Gastrocnemius medialis (tissue), 4 donors: Measurements from ENCODE around the gene CCDC92. TPM values are rescaled to one million over a fixed set of nuclear protein-coding genes. Genes with fewer than 3 reads are reported as not detected.

Experiments used
- ATAC-seq, 2 donors: fragments of 150-250 bp; one replicate each; pipeline ENCODE4 v1.9.1; 2016
- DNase-seq, 2 donors: peaks; one replicate each; pipeline ENCODE4 v3.0.0-alpha.2; 2019
- H3K27ac ChIP-seq, 4 donors: fragments of 200-600 bp; sonication (generic); 1 replicate in 1 of 4; 2 replicates in 3 of 4; pipeline ENCODE4 v1.5.1; 2016 to 2018; ENCODE audit warnings: mild to moderate bottlenecking in 2 of 4, moderate library complexity in 1 of 4
- H3K27me3 ChIP-seq, 3 donors: fragments of 200-600 bp; sonication (generic) in 2 of 3; 1 replicate in 1 of 3; 2 replicates in 2 of 3; pipeline versions ENCODE4 v1.5.1 to v1.6.0; 2016 to 2019; ENCODE audit warnings: mild to moderate bottlenecking in 1 of 3, moderate library complexity in 1 of 3
- H3K36me3 ChIP-seq, 2 donors: fragments of 200-600 bp; sonication (generic) in 1 of 2; one replicate each; pipeline ENCODE4 v1.5.1; 2017 to 2018
- H3K4me1 ChIP-seq, 2 donors: fragments of 200-600 bp; sonication (generic) in 1 of 2; one replicate each; pipeline ENCODE4 v1.5.1; 2016 to 2017; ENCODE audit warnings: mild to moderate bottlenecking in 2 of 2
- H3K4me3 ChIP-seq, 4 donors: fragments of 200-600 bp; sonication (generic) in 3 of 4; 1 replicate in 1 of 4; 2 replicates in 3 of 4; pipeline ENCODE4 v1.5.1; 2016 to 2019; ENCODE audit warnings: mild to moderate bottlenecking in 2 of 4
- H3K9me3 ChIP-seq, 3 donors: fragments of 200-600 bp; sonication (generic) in 2 of 3; 1 replicate in 1 of 3; 2 replicates in 2 of 3; pipeline ENCODE4 v1.5.1; 2016 to 2019
- CTCF ChIP-seq, 5 experiments: fragments of 450-650 bp in 3 of 5; fragments of 200-600 bp in 2 of 5; sonication (generic) in 2 of 5; IDR thresholded peaks in 4 of 5; conservative IDR thresholded peaks in 1 of 5; 1 replicate in 4 of 5; 2 replicates in 1 of 5; pipeline ENCODE4 v1.5.1; 2016 to 2019; ENCODE audit warnings: antibody characterized with exemption in 5 of 5, mild to moderate bottlenecking in 3 of 5, moderate library complexity in 3 of 5
- POLR2A ChIP-seq, 2 donors: fragments of 450-650 bp; IDR thresholded peaks; one replicate each; pipeline ENCODE4 v1.6.1; 2017; ENCODE audit warnings: antibody characterized with exemption in 2 of 2, mild to moderate bottlenecking in 2 of 2, moderate library complexity in 2 of 2
- in situ Hi-C, 4 donors: fragments of 200-750 bp; cut with MboI; loops; one replicate each; pipeline versions ENCODE4 v1.15.0 to v1.8.0; 2017; ENCODE audit warnings: low sequenced_read_pairs in 4 of 4
- intact Hi-C: fragments of 100-400 bp; cut with DNase I; formaldehyde crosslinking; loops from one replicate; pipeline ENCODE4 v1.15.1; 2023; ENCODE audit warnings: low total_unique reads
- total RNA-seq, 4 donors: library from RNA; depleted of rRNA; stranded (reverse); fragments of >200 nt; gene quantifications; one replicate each; pipeline versions ENCODE4 v1.1.0 to v1.2.3, GENCODE V29; 2016

CCDC92 gene
- total RNA-seq, 4 donors from 2014 or later, result 21.1 to 29.1 (median 23.7) TPM

- intact Hi-C loops, result no loop called here
- H3K27ac ChIP-seq, result no peak overlapping the region
- in situ Hi-C loops, result no loop called here
- no peak overlapping the region for H3K4me3 ChIP-seq
- H3K36me3 ChIP-seq, result peaks cover 0 to 57% of the 10 kb centered on the region in 2 donors
- H3K4me1 ChIP-seq, result no peaks in the 10 kb centered on the region
- no peaks in the 10 kb centered on the region for H3K9me3 ChIP-seq
- no peaks in the 10 kb centered on the region for H3K27me3 ChIP-seq
- no peak for ATAC-seq
- TF ChIP-seq CTCF (IDR thresholded peaks at IDR 0.05 in 4 of 5, conservative IDR thresholded peaks at IDR 0.05 in 1 of 5) (no peak), POLR2A (IDR thresholded peaks at IDR 0.05) (no peak)
- DNase-seq, result no peak
Observed at GRCh38 chr12:123939716-123940626, 32.7 kb downstream of the CCDC92 start.

GRCh38 chr12:123938679-123939480 lies 33.8 kb downstream of the CCDC92 start:
- Histone ChIP-seq H3K4me1 (no peaks in the 10 kb centered on the region), H3K36me3 (peaks cover 0 to 57% of the 10 kb centered on the region in 2 donors), H3K9me3 (no peaks in the 10 kb centered on the region), H3K4me3 (no peak overlapping the region), H3K27me3 (no peaks in the 10 kb centered on the region), H3K27ac (no peak overlapping the region)
- no peak for TF ChIP-seq POLR2A (IDR thresholded peaks at IDR 0.05)
- no peak for TF ChIP-seq CTCF (IDR thresholded peaks at IDR 0.05 in 4 of 5, conservative IDR thresholded peaks at IDR 0.05 in 1 of 5)
- in situ Hi-C loops, result no loop called here
- ATAC-seq (no peak), DNase-seq (no peak)
- intact Hi-C loops, result no loop called here

GRCh38 chr12:123937707-123938591 lies 34.7 kb downstream of the CCDC92 start:
- no peaks in the 10 kb centered on the region for H3K4me1 ChIP-seq
- H3K36me3 ChIP-seq, result peaks cover 0 to 52% of the 10 kb centered on the region in 2 donors
- intact Hi-C loops (no loop called here), in situ Hi-C loops (no loop called here)
- H3K9me3 ChIP-seq, result no peaks in the 10 kb centered on the region
- TF ChIP-seq POLR2A (IDR thresholded peaks at IDR 0.05) (no peak), CTCF (IDR thresholded peaks at IDR 0.05 in 4 of 5, conservative IDR thresholded peaks at IDR 0.05 in 1 of 5) (no peak)
- no peak for DNase-seq
- ATAC-seq, result no peak
- H3K27me3 ChIP-seq, result no peaks in the 10 kb centered on the region
- no peak overlapping the region for H3K27ac ChIP-seq
- no peak overlapping the region for H3K4me3 ChIP-seq

GRCh38 chr12:123936956-123937706 lies 35.5 kb downstream of the CCDC92 start:
- TF ChIP-seq CTCF (IDR thresholded peaks at IDR 0.05 in 4 of 5, conservative IDR thresholded peaks at IDR 0.05 in 1 of 5), result no peak
- no peak for TF ChIP-seq POLR2A (IDR thresholded peaks at IDR 0.05)
- in situ Hi-C loops (no loop called here), intact Hi-C loops (no loop called here)
- DNase-seq (no peak), ATAC-seq (no peak)
- Histone ChIP-seq H3K27ac (no peak overlapping the region), H3K4me3 (no peak overlapping the region), H3K36me3 (peaks cover 0 to 44% of the 10 kb centered on the region in 2 donors), H3K9me3 (no peaks in the 10 kb centered on the region), H3K4me1 (no peaks in the 10 kb centered on the region), H3K27me3 (no peaks in the 10 kb centered on the region)
